Neuronal stem cell (in vitro differentiated cells): ENCODE measurements around the gene LRRTM4.

Experiments
- DNase-seq: peaks from one replicate; pipeline ENCODE4 v3.0.0-alpha.2; 2013; ENCODE audit warnings: low spot score
- H2AFZ ChIP-seq: one replicate; pipeline ENCODE4 v1.6.1; 2013; ENCODE audit warnings: mild to moderate bottlenecking, low read length, inconsistent platforms
- H2AK5ac ChIP-seq: 2 replicates; pipeline ENCODE4 v1.6.1; 2013; ENCODE audit warnings: low read depth, mild to moderate bottlenecking, inconsistent platforms, low read length, moderate library complexity, mixed read lengths
- H2BK120ac ChIP-seq: 2 replicates; pipeline ENCODE4 v1.6.1; 2013; ENCODE audit warnings: low read depth, mild to moderate bottlenecking, inconsistent platforms, low read length, moderate library complexity, mixed read lengths
- H2BK12ac ChIP-seq: one replicate; pipeline ENCODE4 v1.6.1; 2013; ENCODE audit warnings: low read length, inconsistent platforms
- H2BK15ac ChIP-seq: 2 replicates; pipeline ENCODE4 v1.6.1; 2013; ENCODE audit warnings: mild to moderate bottlenecking, low read length, inconsistent platforms, mixed read lengths
- H2BK5ac ChIP-seq: one replicate; pipeline ENCODE4 v1.6.1; 2013; ENCODE audit warnings: inconsistent platforms, mild to moderate bottlenecking, low read length, moderate library complexity
- H3K14ac ChIP-seq: one replicate; pipeline ENCODE4 v1.6.1; 2013; ENCODE audit warnings: low read length, inconsistent platforms
- H3K18ac ChIP-seq: 2 replicates; pipeline ENCODE4 v1.6.1; 2013; ENCODE audit warnings: low read length, inconsistent platforms
- H3K23ac ChIP-seq: 2 replicates; pipeline ENCODE4 v1.6.1; 2013; ENCODE audit warnings: low read depth, mild to moderate bottlenecking, mixed read lengths, low read length, inconsistent platforms; ENCODE audit not compliant: poor library complexity
- H3K27ac ChIP-seq: replicated peaks from 3 replicates; pipeline ENCODE4 v1.5.1; 2013; ENCODE audit warnings: low read length, inconsistent platforms
- H3K27me3 ChIP-seq, 3 experiments: 2 replicates each; pipeline ENCODE4 v1.6.1; 2013; ENCODE audit warnings: low read length in 3 of 3, mild to moderate bottlenecking in 2 of 3, inconsistent platforms in 1 of 3, low read depth in 1 of 3, mixed read lengths in 1 of 3, moderate library complexity in 1 of 3; ENCODE audit not compliant: control insufficient read depth in 3 of 3, insufficient read depth in 3 of 3
- H3K36me3 ChIP-seq, 2 donors: replicated peaks in 1 of 2; 2 replicates each; pipeline ENCODE4 v1.6.1; 2013; ENCODE audit warnings: low read length in 2 of 2; ENCODE audit not compliant: control insufficient read depth in 2 of 2, insufficient read depth in 2 of 2
- H3K4ac ChIP-seq: 2 replicates; pipeline ENCODE4 v1.6.1; 2013; ENCODE audit warnings: inconsistent platforms, mild to moderate bottlenecking, low read length, moderate library complexity
- H3K4me1 ChIP-seq, 2 donors: 1 replicate in 1 of 2; 2 replicates in 1 of 2; pipeline ENCODE4 v1.6.1; 2013; ENCODE audit warnings: low read length in 2 of 2, low read depth in 1 of 2; ENCODE audit not compliant: control insufficient read depth in 2 of 2, insufficient read depth in 1 of 2
- H3K4me2 ChIP-seq: one replicate; pipeline ENCODE4 v1.6.1; 2013; ENCODE audit warnings: mild to moderate bottlenecking, low read length, inconsistent platforms; ENCODE audit not compliant: insufficient read depth, poor library complexity, severe bottlenecking
- H3K4me3 ChIP-seq, 2 donors: 2 replicates each; pipeline ENCODE4 v1.5.1; 2013; ENCODE audit warnings: low read length in 2 of 2, mild to moderate bottlenecking in 2 of 2, inconsistent platforms in 1 of 2, moderate library complexity in 1 of 2
- H3K79me1 ChIP-seq: one replicate; pipeline ENCODE4 v1.6.1; 2013; ENCODE audit warnings: low read depth, mild to moderate bottlenecking, inconsistent platforms, low read length, moderate library complexity
- H3K9ac ChIP-seq: one replicate; pipeline ENCODE4 v1.6.1; 2013; ENCODE audit warnings: mild to moderate bottlenecking, low read depth, low read length, inconsistent platforms; ENCODE audit not compliant: poor library complexity
- H3K9me3 ChIP-seq, 2 donors: replicated peaks in 1 of 2; 2 replicates each; pipeline versions ENCODE3 to v1.6.1; 2013; ENCODE audit warnings: low read length in 2 of 2, mild to moderate bottlenecking in 2 of 2, inconsistent platforms in 1 of 2, low read depth in 1 of 2, mixed read lengths in 1 of 2, moderate library complexity in 1 of 2; ENCODE audit not compliant: control insufficient read depth in 2 of 2, insufficient read depth in 1 of 2
- H4K8ac ChIP-seq: one replicate; pipeline ENCODE4 v1.6.1; 2013; ENCODE audit warnings: low read depth, mild to moderate bottlenecking, inconsistent platforms, low read length, moderate library complexity
- H4K91ac ChIP-seq: one replicate; pipeline ENCODE4 v1.6.1; 2013; ENCODE audit warnings: low read length, low read depth, mild to moderate bottlenecking, inconsistent platforms; ENCODE audit not compliant: poor library complexity
- WGBS, 2 donors: extraction: QIAGEN DNeasy Blood & Tissue Kit; methylation state at CpG; one replicate each; pipeline ENCODE4 v1.1.7; 2013; ENCODE audit warnings: missing lambda C conversion rate in 2 of 2, mixed read lengths in 1 of 2; ENCODE audit not compliant: insufficient read length in 2 of 2, insufficient replicate concordance in 1 of 2; ENCODE audit errors: extremely low coverage in 2 of 2; 5-methylcytosine and 5-hydroxymethylcytosine counted together

LRRTM4 gene

DNA sequence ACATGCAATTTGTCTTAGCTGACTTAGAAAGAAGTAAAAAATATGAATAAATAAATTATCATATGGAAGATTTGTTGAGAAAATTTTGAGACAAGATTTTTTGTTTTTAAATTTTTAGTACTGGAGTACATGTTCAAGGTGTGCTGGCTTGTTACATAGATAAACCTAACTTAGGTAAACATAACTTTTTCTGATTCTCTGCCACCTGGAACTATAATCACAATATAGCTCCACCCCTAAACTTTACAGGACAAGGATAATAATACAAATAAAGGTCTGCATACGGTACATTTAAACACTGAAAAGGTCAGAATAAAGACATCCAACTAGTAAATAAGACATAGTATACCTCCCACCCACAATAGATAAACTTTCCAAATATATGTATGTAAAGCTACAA lies 330.5 kb downstream of the LRRTM4 start:
- Histone ChIP-seq H2BK120ac (no peak overlapping the region), H2AFZ (no peak overlapping the region), H2BK5ac (no peak overlapping the region), H3K9ac (no peak overlapping the region), H3K27me3 (no peaks in the 10 kb centered on the region), H4K91ac (no peak overlapping the region), H2BK15ac (no peak overlapping the region), H3K18ac (no peak overlapping the region), H3K4me1 (no peaks in the 10 kb centered on the region), H2BK12ac (no peak overlapping the region), H4K8ac (no peak overlapping the region), H3K79me1 (no peaks in the 10 kb centered on the region), H3K14ac (no peak overlapping the region), H3K23ac (no peak overlapping the region), H3K4ac (no peak overlapping the region), H3K27ac (no peak overlapping the region), H3K4me3 (no peak overlapping the region), H3K36me3 (no peaks in the 10 kb centered on the region), H3K4me2 (no peak overlapping the region), H3K9me3 (peaks cover 0 to 2% of the 10 kb centered on the region in 2 donors), H2AK5ac (no peak overlapping the region)
- WGBS, 2 donors, result no CpG with 5 or more reads among the region's 1 CpG
- DNase-seq, result no peak

DNA sequence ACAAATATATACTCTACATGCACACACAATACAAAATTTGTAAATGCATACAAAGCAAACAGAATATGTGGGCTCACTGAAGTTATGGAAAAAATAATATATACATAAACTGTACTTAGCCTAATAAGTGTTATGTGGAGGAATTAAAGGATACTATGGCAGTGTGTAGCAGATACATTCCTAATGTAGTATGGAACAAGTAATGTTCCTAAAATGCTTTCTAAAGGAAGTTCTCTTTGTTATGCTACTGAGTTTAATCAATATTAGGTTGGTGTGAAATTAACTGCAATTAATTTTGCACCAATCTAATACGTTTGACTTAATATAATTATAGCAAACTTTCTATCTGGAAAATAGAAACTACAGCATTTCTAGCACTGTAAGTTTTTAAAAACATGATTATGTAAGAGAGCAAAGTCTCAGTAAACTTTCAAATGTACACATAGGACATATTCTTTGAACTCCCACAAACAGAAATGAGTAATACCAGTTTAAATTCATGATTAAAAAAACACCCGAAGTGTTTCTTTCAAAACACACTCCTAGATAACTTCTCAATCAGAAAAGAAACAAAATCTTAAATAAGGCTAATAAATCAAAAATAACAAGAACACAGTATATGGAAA lies 331.3 kb downstream of the LRRTM4 start:
- Histone ChIP-seq H4K8ac (no peak overlapping the region), H3K9me3 (peaks cover 0 to 2% of the 10 kb centered on the region in 2 donors), H3K36me3 (no peaks in the 10 kb centered on the region), H3K4ac (no peak overlapping the region), H2BK5ac (no peak overlapping the region), H3K18ac (no peak overlapping the region), H3K14ac (no peak overlapping the region), H3K79me1 (no peaks in the 10 kb centered on the region), H4K91ac (no peak overlapping the region), H3K4me3 (no peak overlapping the region), H2AK5ac (no peak overlapping the region), H3K4me1 (no peaks in the 10 kb centered on the region), H3K23ac (no peak overlapping the region), H2BK120ac (no peak overlapping the region), H3K27ac (no peak overlapping the region), H3K4me2 (no peak overlapping the region), H2BK15ac (no peak overlapping the region), H3K27me3 (no peaks in the 10 kb centered on the region), H3K9ac (no peak overlapping the region), H2BK12ac (no peak overlapping the region), H2AFZ (no peak overlapping the region)
- DNase-seq, result no peak
- WGBS, 2 donors, result no CpG with 5 or more reads among the region's 2 CpGs

DNA sequence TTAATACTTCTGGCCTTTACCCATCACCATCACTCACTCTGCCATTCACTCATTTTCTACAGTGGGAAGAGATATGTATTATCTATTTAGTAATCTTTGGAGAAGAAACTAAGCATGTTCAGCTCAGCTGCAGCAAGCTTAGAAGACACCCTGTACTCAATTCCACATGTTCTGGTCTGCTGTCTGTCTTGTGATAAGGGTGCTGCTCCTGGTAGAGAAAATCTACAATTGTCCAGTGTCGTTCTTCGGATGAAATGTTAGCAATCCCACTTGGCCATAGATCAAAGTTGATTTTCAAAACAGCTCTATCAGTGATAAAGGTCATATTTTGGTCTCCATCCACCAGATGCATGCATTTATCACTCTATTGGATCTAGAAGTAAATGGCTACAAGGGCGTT lies 337.1 kb downstream of the LRRTM4 start:
- Histone ChIP-seq H3K14ac (no peak overlapping the region), H3K36me3 (no peaks in the 10 kb centered on the region), H2BK120ac (no peak overlapping the region), H3K9ac (no peak overlapping the region), H3K23ac (no peak overlapping the region), H2BK5ac (no peak overlapping the region), H4K8ac (no peak overlapping the region), H3K4ac (no peak overlapping the region), H2BK15ac (no peak overlapping the region), H3K4me1 (no peaks in the 10 kb centered on the region), H3K9me3 (peaks cover 0 to 2% of the 10 kb centered on the region in 2 donors), H3K18ac (no peak overlapping the region), H3K79me1 (no peaks in the 10 kb centered on the region), H2BK12ac (no peak overlapping the region), H3K4me2 (no peak overlapping the region), H3K4me3 (no peak overlapping the region), H4K91ac (no peak overlapping the region), H3K27me3 (no peaks in the 10 kb centered on the region), H2AK5ac (no peak overlapping the region), H2AFZ (no peak overlapping the region), H3K27ac (no peak overlapping the region)
- no peak for DNase-seq
- WGBS, 2 donors, result no CpG with 5 or more reads among the region's 3 CpGs

GRCh38 chr2:77179297-77179696 lies 342.9 kb downstream of the LRRTM4 start:
- Histone ChIP-seq H3K4ac (no peak overlapping the region), H2BK12ac (no peak overlapping the region), H4K8ac (no peak overlapping the region), H2AFZ (no peak overlapping the region), H2BK15ac (no peak overlapping the region), H3K27me3 (no peaks in the 10 kb centered on the region), H3K18ac (no peak overlapping the region), H3K14ac (no peak overlapping the region), H3K27ac (no peak overlapping the region), H2BK5ac (no peak overlapping the region), H2AK5ac (no peak overlapping the region), H3K36me3 (no peaks in the 10 kb centered on the region), H3K4me2 (no peak overlapping the region), H3K23ac (no peak overlapping the region), H3K4me3 (no peak overlapping the region), H3K79me1 (no peaks in the 10 kb centered on the region), H3K4me1 (no peaks in the 10 kb centered on the region), H2BK120ac (no peak overlapping the region), H4K91ac (no peak overlapping the region), H3K9me3 (no peaks in the 10 kb centered on the region), H3K9ac (no peak overlapping the region)
- no CpG with 5 or more reads among the region's 5 CpGs for WGBS, 2 donors
- no peak for DNase-seq
